ENCODE results near the gene ADD1. TPM values are rescaled to one million over a fixed set of nuclear protein-coding genes. Genes with fewer than 3 reads are reported as not detected.

The ADD1 gene
- total RNA-seq, 1 experiment from 2014 or later = 163 TPM

GRCh38 chr4:2843941-2844584, 419 bp downstream of the ADD1 start:
- H3K27ac Mint-ChIP-seq = peak overlapping the region in 2 of 3 experiments; percentile 55 to 81; a peak in 4 of 7 replicates
- H3K56ac ChIP-seq (ENCODE audit: insufficient read length, low read depth, low read length) = no peak overlapping the region
- WGBS (ENCODE audit: extremely low coverage, insufficient read length, low lambda C conversion rate) = no CpG with 5 or more reads among the region's 74 CpGs
- H3K79me2 ChIP-seq (ENCODE audit: insufficient read depth, low read length) = peaks cover 22% of the 10 kb centered on the region; the same call in 1 of the 2 replicates
- no peak overlapping the region for H3K18ac ChIP-seq (ENCODE audit: insufficient read length, low read depth, low read length)
- H3K4me1 Mint-ChIP-seq = peaks cover 25 to 28% of the 10 kb centered on the region in 2 experiments
- no peaks in the 10 kb centered on the region for H3K9me3 ChIP-seq (ENCODE audit: control insufficient read depth, low read depth, low read length)
- no peak overlapping the region for H3K23ac ChIP-seq (ENCODE audit: insufficient read length, low read depth, low read length)
- no peak overlapping the region for H4K91ac ChIP-seq (ENCODE audit: insufficient read length, low read depth, low read length)
- no peaks in the 10 kb centered on the region for H3K79me1 ChIP-seq (ENCODE audit: insufficient read depth, low read depth, low read length, poor library complexity, severe bottlenecking)
- H3K9ac ChIP-seq (ENCODE audit: extremely low read depth, insufficient read length, low read length) = peak overlapping the region; percentile 87
- H2BK5ac ChIP-seq (ENCODE audit: insufficient read length, low read length) = no peak overlapping the region
- H4K8ac ChIP-seq (replicated peaks; ENCODE audit: insufficient read length, low read depth, low read length) = no peak overlapping the region
- H2BK20ac ChIP-seq (ENCODE audit: low read depth, low read length, poor library complexity, severe bottlenecking) = no peak overlapping the region
- no peak overlapping the region for H4K5ac ChIP-seq (ENCODE audit: insufficient read length, low read depth, low read length)
- H3K36me3 Mint-ChIP-seq (ENCODE audit: insufficient read depth in 1 of 3, low read depth in 3 of 3) = peaks cover 2 to 5% (median 2%) of the 10 kb centered on the region in 3 experiments; a peak in 6 of 7 replicates
- no peak overlapping the region; the same call in 1 of the 2 replicates for H2BK15ac ChIP-seq (ENCODE audit: low read depth, low read length)
- H3K27me3 Mint-ChIP-seq (ENCODE audit: low read depth) = no peaks in the 10 kb centered on the region
- H3K4ac ChIP-seq (ENCODE audit: low read depth, low read length) = no peak overlapping the region
- H4K20me1 ChIP-seq (ENCODE audit: control insufficient read depth, insufficient read depth, insufficient read length) = no peaks in the 10 kb centered on the region
- DNase-seq = peak; percentile 43
- no peak overlapping the region for H2AFZ ChIP-seq (ENCODE audit: low read length)
- H3K14ac ChIP-seq (ENCODE audit: insufficient read depth, low read length) = peak overlapping the region; percentile 78; the same call in 1 of the 2 replicates
- peak overlapping the region; percentile 80 to 89 for H3K4me3 Mint-ChIP-seq
- H3T11ph ChIP-seq (ENCODE audit: low read length) = no peak overlapping the region
- no peak overlapping the region for H2AK5ac ChIP-seq (ENCODE audit: insufficient read length, low read length)
- TF ChIP-seq, protein P1, sequence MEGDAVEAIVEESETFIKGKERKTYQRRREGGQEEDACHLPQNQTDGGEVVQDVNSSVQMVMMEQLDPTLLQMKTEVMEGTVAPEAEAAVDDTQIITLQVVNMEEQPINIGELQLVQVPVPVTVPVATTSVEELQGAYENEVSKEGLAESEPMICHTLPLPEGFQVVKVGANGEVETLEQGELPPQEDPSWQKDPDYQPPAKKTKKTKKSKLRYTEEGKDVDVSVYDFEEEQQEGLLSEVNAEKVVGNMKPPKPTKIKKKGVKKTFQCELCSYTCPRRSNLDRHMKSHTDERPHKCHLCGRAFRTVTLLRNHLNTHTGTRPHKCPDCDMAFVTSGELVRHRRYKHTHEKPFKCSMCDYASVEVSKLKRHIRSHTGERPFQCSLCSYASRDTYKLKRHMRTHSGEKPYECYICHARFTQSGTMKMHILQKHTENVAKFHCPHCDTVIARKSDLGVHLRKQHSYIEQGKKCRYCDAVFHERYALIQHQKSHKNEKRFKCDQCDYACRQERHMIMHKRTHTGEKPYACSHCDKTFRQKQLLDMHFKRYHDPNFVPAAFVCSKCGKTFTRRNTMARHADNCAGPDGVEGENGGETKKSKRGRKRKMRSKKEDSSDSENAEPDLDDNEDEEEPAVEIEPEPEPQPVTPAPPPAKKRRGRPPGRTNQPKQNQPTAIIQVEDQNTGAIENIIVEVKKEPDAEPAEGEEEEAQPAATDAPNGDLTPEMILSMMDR (conservative IDR thresholded peaks at IDR 0.05) = no peak
- H2BK12ac ChIP-seq (ENCODE audit: insufficient read length, low read depth, low read length) = no peak overlapping the region
- H3K27ac ChIP-seq (ENCODE audit: insufficient read length, low read depth, low read length) = no peak overlapping the region
- peaks cover 11% of the 10 kb centered on the region for H3K23me2 ChIP-seq (ENCODE audit: insufficient read length, low read depth, low read length, poor library complexity, severe bottlenecking)
- H3K4me2 ChIP-seq (ENCODE audit: insufficient read depth, insufficient read length, low read length) = peak overlapping the region; percentile 88
- H3K27me3 ChIP-seq (ENCODE audit: insufficient read depth, low read length) = no peaks in the 10 kb centered on the region
- H2BK120ac ChIP-seq (ENCODE audit: low read depth, low read length, poor library complexity, severe bottlenecking) = no peak overlapping the region
- peaks cover 5 to 8% of the 10 kb centered on the region in 2 experiments; a peak in 3 of 5 replicates for H3K9me3 Mint-ChIP-seq
- H3K4me1 ChIP-seq (ENCODE audit: insufficient read depth, low read length) = no peaks in the 10 kb centered on the region; the same call in 1 of the 2 replicates
